HEK293 (cell line): ENCODE results near the gene NCDN.

ENCODE experiments used
- CTCF ChIA-PET: fragments of 350-600 bp; formaldehyde crosslinking; extraction: SDS; loops from one replicate; lab custom pipeline; 2021; ENCODE audit warnings: antibody characterized with exemption; lab: Yijun Ruan, JAX
- POLR2A ChIA-PET: fragments of 300-600 bp; formaldehyde crosslinking; extraction: SDS; loops from one replicate; lab custom pipeline; 2020; ENCODE audit warnings: antibody characterized with exemption, inconsistent platforms; lab: Yijun Ruan, JAX
- H3K27ac ChIP-seq: fragments of 200-500 bp; sonication (Bioruptor generic); 2 replicates; pipeline ENCODE4 v1.5.1; 2014; ENCODE audit warnings: low read depth, low read length, control low read depth, inconsistent platforms; ENCODE audit errors: extremely low read depth
- H3K36me3 ChIP-seq, 2 experiments: fragments of 200-500 bp in 1 of 2; sonication (Bioruptor generic) in 1 of 2; 1 replicate in 1 of 2; 2 replicates in 1 of 2; pipeline ENCODE4 v1.5.1; 2014 to 2017; ENCODE audit warnings: inconsistent platforms in 2 of 2, low read length in 2 of 2; ENCODE audit not compliant: control insufficient read depth in 2 of 2, insufficient read depth in 1 of 2
- H3K4me1 ChIP-seq: fragments of 200-500 bp; sonication (Bioruptor generic); 2 replicates; pipeline ENCODE4 v1.5.1; 2014; ENCODE audit warnings: mild to moderate bottlenecking, low read length, inconsistent platforms; ENCODE audit not compliant: control insufficient read depth, insufficient read depth
- H3K4me3 ChIP-seq: 2 replicates; pipeline ENCODE4 v1.5.1; 2011; ENCODE audit warnings: low read depth, mild to moderate bottlenecking, control low read depth, low read length, moderate library complexity
- H3K9me3 ChIP-seq: fragments of 200-500 bp; sonication (Bioruptor generic); 2 replicates; pipeline ENCODE4 v1.5.1; 2014; ENCODE audit warnings: low read depth, low read length, inconsistent platforms; ENCODE audit not compliant: control insufficient read depth, insufficient read depth
- GLI2 ChIP-seq: fragments of 450-650 bp; formaldehyde crosslinking; IDR thresholded peaks from 2 replicates; pipeline ENCODE4; 2017; ENCODE audit warnings: missing biosample characterization, missing genetic modification characterization, low read depth, borderline replicate concordance
- GLIS2 ChIP-seq: fragments of 450-650 bp; formaldehyde crosslinking; IDR thresholded peaks from 2 replicates; pipeline ENCODE4 v1.5.1; 2016; ENCODE audit warnings: missing biosample characterization, missing genetic modification characterization
- HIC1 ChIP-seq: fragments of 450-650 bp; formaldehyde crosslinking; IDR thresholded peaks from 2 replicates; pipeline ENCODE4 v1.5.1; 2016; ENCODE audit warnings: missing biosample characterization, missing genetic modification characterization
- KLF8 ChIP-seq: fragments of 450-650 bp; formaldehyde crosslinking; IDR thresholded peaks from 2 replicates; pipeline ENCODE4 v1.5.1; 2016; ENCODE audit warnings: missing biosample characterization, missing genetic modification characterization
- OSR2 ChIP-seq: fragments of 450-650 bp; formaldehyde crosslinking; IDR thresholded peaks from 2 replicates; pipeline ENCODE4 v1.5.1; 2016; ENCODE audit warnings: missing biosample characterization, missing genetic modification characterization
- RBAK ChIP-seq: fragments of 450-650 bp; formaldehyde crosslinking; IDR thresholded peaks from 2 replicates; pipeline ENCODE4 v1.5.1; 2016; ENCODE audit warnings: missing biosample characterization, missing genetic modification characterization
- REST ChIP-seq: fragments of 450-650 bp; formaldehyde crosslinking; IDR thresholded peaks from 2 replicates; pipeline ENCODE4 v1.5.1; 2016; ENCODE audit warnings: missing biosample characterization, missing genetic modification characterization
- SCRT2 ChIP-seq: fragments of 450-650 bp; formaldehyde crosslinking; IDR thresholded peaks from 2 replicates; pipeline ENCODE4 v1.5.1; 2016; ENCODE audit warnings: missing biosample characterization, missing genetic modification characterization
- ZBTB8A ChIP-seq: fragments of 450-650 bp; formaldehyde crosslinking; IDR thresholded peaks from 2 replicates; pipeline ENCODE4 v1.5.1; 2016; ENCODE audit warnings: missing biosample characterization, missing genetic modification characterization
- ZFP69B ChIP-seq: fragments of 450-650 bp; formaldehyde crosslinking; IDR thresholded peaks from 2 replicates; pipeline ENCODE4 v1.5.1; 2016; ENCODE audit warnings: missing biosample characterization, missing genetic modification characterization
- ZNF112 ChIP-seq: fragments of 450-650 bp; formaldehyde crosslinking; IDR thresholded peaks from 2 replicates; pipeline ENCODE4 v1.5.0; 2017; ENCODE audit warnings: missing biosample characterization, missing genetic modification characterization
- ZNF280D ChIP-seq: fragments of 450-650 bp; formaldehyde crosslinking; IDR thresholded peaks from 2 replicates; pipeline ENCODE4 v1.5.1; 2016; ENCODE audit warnings: missing biosample characterization, missing genetic modification characterization
- ZNF354C ChIP-seq: fragments of 450-650 bp; formaldehyde crosslinking; IDR thresholded peaks from 2 replicates; pipeline ENCODE4 v1.5.1; 2016; ENCODE audit warnings: missing biosample characterization, missing genetic modification characterization, low read depth, borderline replicate concordance
- ZNF600 ChIP-seq: fragments of 450-650 bp; formaldehyde crosslinking; IDR thresholded peaks from 2 replicates; pipeline ENCODE4 v1.5.1; 2016; ENCODE audit warnings: missing biosample characterization, missing genetic modification characterization
- ZNF658 ChIP-seq: fragments of 450-650 bp; formaldehyde crosslinking; IDR thresholded peaks from 2 replicates; pipeline ENCODE4; 2016; ENCODE audit warnings: missing biosample characterization, missing genetic modification characterization
- ZNF670 ChIP-seq: fragments of 450-650 bp; formaldehyde crosslinking; IDR thresholded peaks from 2 replicates; pipeline ENCODE4 v1.5.1; 2016; ENCODE audit warnings: missing biosample characterization, missing genetic modification characterization, low read depth
- ZNF791 ChIP-seq: fragments of 450-650 bp; formaldehyde crosslinking; IDR thresholded peaks from 2 replicates; pipeline ENCODE4 v1.5.1; 2016; ENCODE audit warnings: missing biosample characterization, missing genetic modification characterization
- ZSCAN4 ChIP-seq: fragments of 450-650 bp; formaldehyde crosslinking; IDR thresholded peaks from 2 replicates; pipeline ENCODE4 v1.5.1; 2017; ENCODE audit warnings: missing biosample characterization, missing genetic modification characterization

Gene NCDN

GRCh38 chr1:35561297-35561971 is 3.8 kb downstream of the NCDN start:
- Histone ChIP-seq H3K4me3 (no peak overlapping the region), H3K36me3 (peaks cover 0 to 71% of the 10 kb centered on the region in 2 experiments; a peak in 2 of 3 replicates), H3K4me1 (0 out of 2 replicates have a peak, but pooled peaks cover 2% of the 10 kb centered on the region), H3K27ac (no peak overlapping the region), H3K9me3 (no peaks in the 10 kb centered on the region)
- POLR2A ChIA-PET, result no interaction called here
- CTCF ChIA-PET, result interaction anchor here (0.7 kb wide), 1 partner anchor 111 kb away, joined by 4 read pairs; no protein-coding TSS in a partner anchor
- peak; percentile 96 for TF ChIP-seq ZNF600 (tag by site-specific recombination)
- peak; percentile 79 for TF ChIP-seq ZSCAN4 (tag by site-specific recombination)
- TF ChIP-seq ZNF112 (tag by site-specific recombination), result no peak
- no peak for TF ChIP-seq ZNF658 (tag by site-specific recombination)
- TF ChIP-seq REST (tag by site-specific recombination), result no peak
- no peak for TF ChIP-seq ZBTB8A (tag by site-specific recombination)

- POLR2A ChIA-PET, result no interaction called here
- Histone ChIP-seq H3K9me3 (no peaks in the 10 kb centered on the region), H3K4me3 (no peak overlapping the region), H3K27ac (no peak overlapping the region), H3K4me1 (0 out of 2 replicates have a peak, but pooled peaks cover 2% of the 10 kb centered on the region), H3K36me3 (peaks cover 0 to 78% of the 10 kb centered on the region in 2 experiments; a peak in 2 of 3 replicates)
- CTCF ChIA-PET, result interaction anchor here (0.6 to 0.7 kb wide), 2 partner anchors 111 to 710 kb away, joined by 3 to 4 read pairs; no protein-coding TSS in a partner anchor
- peak; percentile 64 for TF ChIP-seq SCRT2
- 0 out of 2 replicates have a peak, but pooled peaks have one; percentile 12 for TF ChIP-seq GLIS2 (tag by site-specific recombination)
- no peak for TF ChIP-seq ZNF791 (tag by site-specific recombination)
- TF ChIP-seq RBAK (tag by site-specific recombination), result no peak
- no peak for TF ChIP-seq KLF8 (tag by site-specific recombination)
These were observed 4.5 kb downstream of the NCDN start for GRCh38 chr1:35561972-35562680.

GRCh38 chr1:35563166-35563565 is 5.6 kb downstream of the NCDN start:
- H3K4me1 ChIP-seq, result 0 out of 2 replicates have a peak, but pooled peaks cover 2% of the 10 kb centered on the region
- TF ChIP-seq OSR2 (tag by site-specific recombination) (no peak), ZNF280D (no peak), ZNF112 (tag by site-specific recombination) (no peak), GLI2 (tag by site-specific recombination) (no peak), ZFP69B (tag by site-specific recombination) (no peak), ZNF354C (tag by site-specific recombination) (no peak), HIC1 (tag by site-specific recombination) (no peak), ZNF670 (no peak)
- peaks cover 0 to 80% of the 10 kb centered on the region in 2 experiments; a peak in 2 of 3 replicates for H3K36me3 ChIP-seq
- ChIA-PET POLR2A (no interaction called here), CTCF (no interaction called here)
- no peak overlapping the region for H3K4me3 ChIP-seq
- H3K27ac ChIP-seq, result no peak overlapping the region
- no peaks in the 10 kb centered on the region for H3K9me3 ChIP-seq
